H1 (cell line): ENCODE results near the gene HHIPL2. TPM values are rescaled to one million over a fixed set of nuclear protein-coding genes. Genes with fewer than 3 reads are reported as not detected.

Source experiments
- CTCF ChIA-PET: fragments of 300-600 bp; sonication (Branson Sonifier 250); formaldehyde crosslinking; loops from one replicate; lab custom pipeline; 2021; ENCODE audit not compliant: partially characterized antibody; lab: Charles Lee
- POLR2A ChIA-PET: fragments of 300-600 bp; sonication (Branson Sonifier 250); formaldehyde crosslinking; loops from one replicate; lab custom pipeline; 2021; ENCODE audit warnings: inconsistent platforms; ENCODE audit not compliant: partially characterized antibody; lab: Charles Lee
- DNase-seq, 2 experiments: peaks; one replicate each; pipeline versions ENCODE4 v3.0.0 to v3.0.0-alpha.2; 2010 to 2022; ENCODE audit warnings: low spot score in 2 of 2, low read depth in 1 of 2, mixed read lengths in 1 of 2
- FAIRE-seq: peaks from 2 replicates; lab custom pipeline; 2011; peaks lifted over from hg19 to GRCh38; lab: Jason Lieb, UNC
- H2AFZ ChIP-seq: 2 replicates; pipeline ENCODE4 v1.8.1; 2012; ENCODE audit warnings: low read length, inconsistent platforms
- H2AK5ac ChIP-seq: 2 replicates; pipeline ENCODE4 v1.6.1; 2013; ENCODE audit warnings: low read depth, low read length
- H2BK120ac ChIP-seq: replicated peaks from 2 replicates; pipeline ENCODE3; 2013; ENCODE audit warnings: low read depth, low read length, inconsistent platforms
- H2BK12ac ChIP-seq: 2 replicates; pipeline ENCODE4 v1.6.1; 2013; ENCODE audit warnings: low read depth, low read length
- H2BK15ac ChIP-seq: 2 replicates; pipeline ENCODE4 v1.6.1; 2013; ENCODE audit warnings: low read length
- H2BK20ac ChIP-seq: 2 replicates; pipeline ENCODE4 v1.6.1; 2013; ENCODE audit warnings: low read length
- H2BK5ac ChIP-seq: 2 replicates; pipeline ENCODE4 v1.6.1; 2013; ENCODE audit warnings: low read depth, low read length
- H3K14ac ChIP-seq: 2 replicates; pipeline ENCODE4 v1.6.1; 2013; ENCODE audit warnings: inconsistent platforms; ENCODE audit not compliant: insufficient read length
- H3K18ac ChIP-seq: 2 replicates; pipeline ENCODE4 v1.6.1; 2013; ENCODE audit warnings: low read length; ENCODE audit errors: extremely low read depth
- H3K23ac ChIP-seq: 2 replicates; pipeline ENCODE4 v1.6.1; 2013; ENCODE audit warnings: inconsistent platforms; ENCODE audit not compliant: insufficient read length
- H3K23me2 ChIP-seq: 2 replicates; pipeline ENCODE4 v1.6.1; 2013; ENCODE audit warnings: low read depth, low read length
- H3K27ac ChIP-seq: 2 replicates; pipeline ENCODE4 v1.6.1; 2011; ENCODE audit warnings: low read depth, low read length, inconsistent platforms
- H3K27me3 ChIP-seq, 4 experiments: replicated peaks in 1 of 4; 1 replicate in 1 of 4; 2 replicates in 3 of 4; pipeline versions ENCODE4 v1.6.1 to v1.8.1; 2011 to 2013; ENCODE audit warnings: low read length in 3 of 4, mild to moderate bottlenecking in 3 of 4, inconsistent platforms in 2 of 4, mixed read lengths in 2 of 4, moderate library complexity in 1 of 4; ENCODE audit not compliant: control insufficient read depth in 3 of 4, insufficient read depth in 3 of 4; ENCODE audit errors: extremely low read depth in 1 of 4
- H3K36me3 ChIP-seq, 4 experiments: 2 replicates each; pipeline versions ENCODE4 v1.6.1 to v1.8.1; 2011 to 2013; ENCODE audit warnings: mild to moderate bottlenecking in 4 of 4, low read length in 3 of 4, moderate library complexity in 2 of 4, control low read depth in 1 of 4, inconsistent platforms in 1 of 4; ENCODE audit not compliant: insufficient read depth in 4 of 4, control insufficient read depth in 2 of 4
- H3K4ac ChIP-seq: replicated peaks from 2 replicates; pipeline ENCODE3; 2013; ENCODE audit warnings: low read length, low read depth, mixed read lengths, inconsistent platforms; ENCODE audit not compliant: insufficient read length
- H3K4me1 ChIP-seq, 4 experiments: replicated peaks in 1 of 4; 1 replicate in 1 of 4; 2 replicates in 3 of 4; pipeline versions ENCODE4 v1.6.1 to v1.8.1; 2011 to 2013; ENCODE audit warnings: low read length in 3 of 4, inconsistent platforms in 2 of 4, mixed read lengths in 1 of 4; ENCODE audit not compliant: insufficient read depth in 4 of 4, control insufficient read depth in 3 of 4
- H3K4me2 ChIP-seq, 2 experiments: 2 replicates each; pipeline versions ENCODE4 v1.6.1 to v1.8.1; 2011 to 2013; ENCODE audit warnings: low read depth in 2 of 2, low read length in 2 of 2, control low read depth in 1 of 2, inconsistent platforms in 1 of 2, mild to moderate bottlenecking in 1 of 2; ENCODE audit not compliant: insufficient read depth in 1 of 2
- H3K4me3 ChIP-seq, 4 experiments: fragments of 200-600, 300-600 bp in 1 of 4; sonication (generic), shearing (Covaris generic), sonication (Bioruptor Twin) in 1 of 4; 2 replicates each; pipeline versions ENCODE4 v1.5.1 to v1.8.1; 2011 to 2016; ENCODE audit warnings: low read length in 4 of 4, low read depth in 3 of 4, control low read depth in 2 of 4, inconsistent platforms in 2 of 4, mild to moderate bottlenecking in 2 of 4, mixed read lengths in 1 of 4, moderate library complexity in 1 of 4; ENCODE audit not compliant: insufficient read depth in 2 of 4; ENCODE audit errors: extremely low read depth in 1 of 4
- H3K56ac ChIP-seq: replicated peaks from 2 replicates; pipeline ENCODE3; 2013; ENCODE audit warnings: low read depth, mild to moderate bottlenecking, mixed read lengths, low read length, inconsistent platforms; ENCODE audit not compliant: insufficient read length
- H3K79me1 ChIP-seq: 2 replicates; pipeline ENCODE4 v1.6.1; 2013; ENCODE audit warnings: low read depth, low read length, control low read depth
- H3K79me2 ChIP-seq, 2 experiments: 2 replicates each; pipeline versions ENCODE4 v1.6.1 to v1.8.1; 2012 to 2013; ENCODE audit warnings: low read length in 2 of 2, mild to moderate bottlenecking in 2 of 2, inconsistent platforms in 1 of 2; ENCODE audit not compliant: insufficient read depth in 2 of 2, control insufficient read depth in 1 of 2
- H3K9ac ChIP-seq, 4 experiments: replicated peaks in 1 of 4; 1 replicate in 1 of 4; 2 replicates in 3 of 4; pipeline versions ENCODE4 v1.6.1 to v1.8.1; 2011 to 2013; ENCODE audit warnings: low read depth in 3 of 4, low read length in 3 of 4, control low read depth in 2 of 4, mild to moderate bottlenecking in 2 of 4, moderate library complexity in 2 of 4, inconsistent platforms in 1 of 4; ENCODE audit errors: extremely low read depth in 1 of 4
- H3K9me3 ChIP-seq, 2 experiments: 2 replicates each; pipeline versions ENCODE4 v1.6.1 to v1.8.1; 2012 to 2013; ENCODE audit warnings: mild to moderate bottlenecking in 2 of 2, moderate library complexity in 2 of 2, control low read depth in 1 of 2, inconsistent platforms in 1 of 2, low read depth in 1 of 2, low read length in 1 of 2, mixed read lengths in 1 of 2; ENCODE audit not compliant: insufficient read depth in 2 of 2
- H4K20me1 ChIP-seq, 2 experiments: replicated peaks in 1 of 2; 2 replicates each; pipeline versions ENCODE3 to v1.8.1; 2011 to 2013; ENCODE audit warnings: inconsistent platforms in 2 of 2, low read length in 2 of 2, mild to moderate bottlenecking in 1 of 2; ENCODE audit not compliant: insufficient read depth in 2 of 2, control insufficient read depth in 1 of 2
- H4K5ac ChIP-seq: 2 replicates; pipeline ENCODE4 v1.6.1; 2013; ENCODE audit warnings: low read length, low read depth, mixed read lengths, inconsistent platforms; ENCODE audit not compliant: insufficient read length
- H4K8ac ChIP-seq: 2 replicates; pipeline ENCODE4 v1.8.0; 2013; ENCODE audit warnings: mild to moderate bottlenecking, moderate library complexity, low read length, inconsistent platforms; ENCODE audit not compliant: insufficient read depth; ENCODE audit errors: extremely low read depth
- H4K91ac ChIP-seq: replicated peaks from 2 replicates; pipeline ENCODE3; 2013; ENCODE audit warnings: low read length, mixed read lengths, inconsistent platforms; ENCODE audit not compliant: insufficient read length
- ASH2L ChIP-seq: fragments of 200-600, 300-600 bp; sonication (generic); IDR thresholded peaks from one replicate; pipeline ENCODE4 v1.7.1; 2017; ENCODE audit warnings: low read length
- CBX5 ChIP-seq: fragments of 300-800, 300-1000 bp; sonication (generic); IDR thresholded peaks from 2 replicates; pipeline ENCODE4 v1.7.1; 2016; ENCODE audit warnings: antibody characterized with exemption, low read length, low read depth
- CBX8 ChIP-seq: fragments of 300-800, 300-1000 bp; sonication (generic); IDR thresholded peaks from 2 replicates; pipeline ENCODE4 v1.7.1; 2016; ENCODE audit warnings: low read depth, low read length, borderline replicate concordance
- CHD1 ChIP-seq: IDR thresholded peaks from 2 replicates; pipeline ENCODE4 v1.6.1; 2012; ENCODE audit warnings: low read depth, low read length, improper control_type of control experiment
- POU5F1 ChIP-seq: IDR thresholded peaks from 2 replicates; pipeline ENCODE4 v1.6.1; 2011; ENCODE audit warnings: low read depth, mild to moderate bottlenecking, low read length, moderate library complexity
- RAD21 ChIP-seq, 2 experiments: IDR thresholded peaks in 1 of 2; conservative IDR thresholded peaks in 1 of 2; 2 replicates each; pipeline ENCODE4 v1.6.1; 2011; ENCODE audit warnings: low read depth in 2 of 2, low read length in 2 of 2, improper control_type of control experiment in 1 of 2, inconsistent platforms in 1 of 2, mild to moderate bottlenecking in 1 of 2, moderate library complexity in 1 of 2
- SP2 ChIP-seq: IDR thresholded peaks from 2 replicates; pipeline ENCODE4 v1.6.1; 2012; ENCODE audit warnings: mild to moderate bottlenecking, low read length, inconsistent platforms
- TBP ChIP-seq: IDR thresholded peaks from 2 replicates; pipeline ENCODE4 v1.6.1; 2011; ENCODE audit warnings: low read depth, low read length, improper control_type of control experiment
- ZNF274 ChIP-seq: IDR thresholded peaks from 2 replicates; pipeline ENCODE4 v1.7.0; 2012; ENCODE audit warnings: low read length, borderline replicate concordance; ENCODE audit errors: extremely low read depth
- WGBS, 2 experiments: shearing (Covaris generic) in 1 of 2; methylation state at CpG; one replicate each; pipeline versions ENCODE4 v1.1.6 to v1.1.7; 2013 to 2015; ENCODE audit warnings: low lambda C conversion rate in 2 of 2, mixed read lengths in 2 of 2, inconsistent platforms in 1 of 2, low coverage in 1 of 2, missing lambda C conversion rate in 1 of 2; ENCODE audit not compliant: insufficient replicate concordance in 2 of 2, insufficient coverage in 1 of 2, insufficient read length in 1 of 2; ENCODE audit errors: extremely low coverage in 1 of 2, missing lambda C conversion rate in 1 of 2; 5-methylcytosine and 5-hydroxymethylcytosine counted together
- polyA plus RNA-seq, 7 experiments: library from polyadenylated mRNA; depleted of rRNA in 3 of 7; stranded (reverse) in 5 of 7; unstranded in 2 of 7; fragments of >200 nt in 5 of 7; fragments of 200-250 nt in 2 of 7; gene quantifications; 1 replicate in 5 of 7; 2 replicates in 1 of 7; 4 replicates in 1 of 7; pipeline versions ENCODE4 v1.2.1 to v1.2.3, GENCODE V29; 2011 to 2013; ENCODE audit warnings: missing spikeins in 2 of 7, mixed read lengths in 2 of 7
- total RNA-seq: library from RNA; stranded (reverse); fragmentation: NEBNext Ultra II Directional; extraction: Animal tissue kit (Norgen Biotek cat#: 25700); gene quantifications from 2 replicates; pipeline ENCODE4 v1.2.1, GENCODE V29; 2021

HHIPL2 gene
- total and polyA plus RNA-seq, 2 of the 8 experiments (the other 6 are each of a cell fraction or from before 2014, with no cell fraction given), result 0.08 TPM; not detected in 1

DNA sequence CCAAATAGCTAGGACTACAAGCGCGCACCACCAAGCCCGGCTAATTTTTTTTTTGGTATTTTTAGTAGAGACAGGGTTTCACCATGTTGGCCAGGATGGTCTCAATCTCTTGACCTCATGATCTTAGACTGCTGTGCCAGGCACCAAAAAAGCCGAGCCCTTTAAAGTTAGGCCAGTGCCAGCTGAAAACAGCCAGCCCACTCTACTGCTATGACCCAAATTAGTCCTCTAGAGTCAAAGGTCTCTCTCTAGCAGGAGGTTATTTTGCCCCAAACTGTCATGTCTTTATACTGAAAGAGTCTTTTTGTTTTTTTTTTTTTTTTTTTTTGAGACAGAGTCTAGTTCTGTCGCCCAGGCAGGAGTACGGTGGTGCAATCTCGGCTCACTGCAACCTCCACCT is 9.7 kb upstream of the HHIPL2 start:
- CTCF ChIA-PET, result interaction anchor here (1.2 kb wide), 1 partner anchor 14 kb away, joined by 3 read pairs; no protein-coding TSS in a partner anchor
- Histone ChIP-seq H2BK15ac (no peak overlapping the region), H3K79me2 (no peaks in the 10 kb centered on the region), H2BK5ac (no peak overlapping the region), H3K4me3 (no peak overlapping the region), H2BK12ac (no peak overlapping the region), H3K27me3 (no peaks in the 10 kb centered on the region), H3K4me2 (no peak overlapping the region), H3K23ac (no peak overlapping the region), H4K91ac (no peak overlapping the region), H3K23me2 (no peaks in the 10 kb centered on the region), H3K9ac (no peak overlapping the region), H3K4ac (no peak overlapping the region), H3K27ac (no peak overlapping the region), H2AFZ (no peak overlapping the region), H3K18ac (no peak overlapping the region), H3K9me3 (no peaks in the 10 kb centered on the region), H4K5ac (no peak overlapping the region), H4K20me1 (no peaks in the 10 kb centered on the region), H3K56ac (no peak overlapping the region), H3K4me1 (no peaks in the 10 kb centered on the region), H2BK120ac (no peak overlapping the region), H3K36me3 (peaks cover 0 to 27% (median 16%) of the 10 kb centered on the region in 4 experiments; a peak in 6 of 8 replicates), H2BK20ac (no peak overlapping the region), H2AK5ac (no peak overlapping the region), H3K14ac (no peak overlapping the region), H4K8ac (no peak overlapping the region), H3K79me1 (no peaks in the 10 kb centered on the region)
- no peak for TF ChIP-seq CBX5
- no peak for TF ChIP-seq CHD1
- no peak for TF ChIP-seq ZNF274
- no peak for TF ChIP-seq ASH2L
- no peak for TF ChIP-seq POU5F1
- no peak for TF ChIP-seq CBX8
- TF ChIP-seq SP2, result no peak
- TF ChIP-seq TBP, result no peak
- no peak for TF ChIP-seq RAD21 (IDR thresholded peaks at IDR 0.05 in 1 of 2, conservative IDR thresholded peaks at IDR 0.05 in 1 of 2; ENCODE audit: low read depth in 2 of 2, low read length in 2 of 2)
- FAIRE-seq (no peak), DNase-seq (no peak)
- 96% methylated on average over 5 of the region's 7 CpGs; no CpG with 5 or more reads in 1 of the 2 experiments for WGBS, 2 experiments
- POLR2A ChIA-PET, result interaction anchor here (0.7 kb wide), 1 partner anchor 12 kb away, joined by 4 read pairs; no protein-coding TSS in a partner anchor
